ENCODE data around the gene MCU.
A peak's percentile ranks its signal among the peaks of the same experiment; 100 is the strongest.
"Not testable (repeated sequence)": the region's sequence is repeated elsewhere in the genome, so short reads cannot be mapped to it uniquely, and the experiment has no call there.

MCU gene

DNA sequence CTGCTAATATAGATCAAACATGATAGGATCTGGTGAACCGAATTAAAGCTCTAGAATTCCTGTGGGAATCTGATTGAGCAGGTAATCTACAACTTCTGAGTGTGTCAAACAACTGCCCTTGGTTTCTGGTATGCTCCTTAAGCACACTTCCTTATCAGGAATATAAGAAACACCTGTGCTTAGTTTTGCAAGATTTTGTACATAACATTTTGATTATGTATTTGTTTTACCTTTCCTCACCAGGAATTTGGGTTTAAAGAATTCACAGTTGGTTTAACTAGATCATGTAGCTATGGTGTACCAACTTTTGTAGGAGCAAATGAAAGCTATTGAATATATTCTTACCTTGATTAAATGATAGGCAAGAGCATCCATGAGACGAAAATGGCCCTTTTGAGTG is 40.6 kb downstream of the MCU start:
- DNase-seq: no peak

DNA sequence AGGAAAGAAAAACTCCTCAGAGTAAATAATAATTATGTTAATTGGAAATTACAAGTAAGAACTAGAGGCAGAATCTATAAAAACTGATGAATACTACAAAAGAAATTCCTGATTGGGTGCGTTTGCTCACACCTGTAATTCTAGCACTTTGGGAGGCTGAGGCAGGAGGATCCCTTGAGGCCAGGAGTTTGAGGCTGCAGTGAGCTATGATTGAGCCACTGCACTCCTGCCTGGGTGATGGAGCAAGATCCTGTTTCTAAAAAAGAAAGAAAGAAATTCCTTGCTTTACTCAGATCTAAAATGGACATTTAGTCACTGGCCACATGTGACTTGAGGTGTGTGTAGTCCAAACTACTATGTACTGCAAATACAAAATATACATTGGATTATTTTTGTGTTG is 42.0 kb downstream of the MCU start:
- DNase-seq: no peak

DNA sequence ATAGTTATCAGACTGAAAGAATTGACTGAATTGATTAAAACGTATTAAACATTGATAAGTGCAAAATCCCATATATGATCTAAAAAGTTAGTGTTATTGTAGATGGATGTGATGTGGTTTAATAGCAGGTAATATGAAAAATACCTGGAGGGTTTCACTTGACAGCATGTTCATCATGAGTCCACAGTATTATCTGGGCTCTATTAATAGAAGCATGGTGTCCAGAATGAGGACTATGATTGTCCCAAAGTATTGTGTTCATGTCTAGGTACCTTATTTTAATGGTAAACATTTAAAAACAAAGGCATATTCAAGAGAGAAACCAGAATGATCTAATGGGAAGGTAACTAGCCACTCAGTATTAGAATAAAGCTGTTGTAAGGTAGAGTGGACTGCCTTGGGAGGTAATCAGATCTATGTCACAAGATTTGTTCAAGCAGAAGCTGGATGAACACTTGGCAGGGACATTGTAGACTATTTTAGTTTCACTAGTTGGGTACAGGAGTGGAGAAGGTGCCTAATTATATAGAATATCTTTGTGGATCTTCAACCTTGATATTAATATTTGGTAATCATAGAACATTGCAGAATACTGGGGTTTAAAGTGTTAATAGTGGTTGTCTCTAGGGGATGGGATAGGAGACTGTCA is 43.5 kb downstream of the MCU start:
- no peak for DNase-seq

DNA sequence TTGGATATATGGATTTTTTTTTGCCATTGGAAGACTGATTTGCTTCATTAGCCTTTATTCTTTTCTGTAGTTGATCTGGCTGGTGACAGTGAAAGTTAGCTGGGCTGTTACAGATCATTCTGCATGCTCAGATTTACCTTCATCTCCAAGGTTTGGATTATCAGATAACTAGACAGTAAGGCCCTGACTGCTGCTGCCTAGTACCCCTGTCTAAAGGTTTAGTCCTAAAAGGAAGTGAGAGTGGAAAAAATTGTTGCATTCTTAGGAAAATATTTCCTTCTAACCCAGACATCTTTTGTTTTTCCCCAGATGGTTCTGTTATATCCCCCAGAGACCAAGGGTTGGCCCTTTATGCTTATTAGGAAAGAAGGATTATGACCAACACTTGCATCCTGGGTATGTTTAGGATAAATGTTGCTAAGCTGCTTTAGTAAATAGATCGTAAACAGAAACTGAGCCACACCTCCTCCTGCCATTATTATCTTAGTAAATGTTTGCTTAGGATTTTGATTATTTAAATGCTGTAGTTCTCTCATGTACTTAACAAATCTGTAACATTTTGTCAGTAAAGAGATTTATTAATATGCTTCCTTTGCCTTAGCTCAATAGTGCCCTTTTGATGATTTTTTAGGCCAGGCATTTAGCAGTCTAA is 44.4 kb downstream of the MCU start:
- peak; percentile 37 for DNase-seq

- no peak for DNase-seq
These were observed 44.9 kb downstream of the MCU start for GRCh38 chr10:72736828-72737220.

- not testable (repeated sequence) for DNase-seq
These were observed 45.4 kb downstream of the MCU start for GRCh38 chr10:72737357-72737756.

- DNase-seq: no peak
These were observed 46.5 kb downstream of the MCU start for GRCh38 chr10:72738486-72738885.

- DNase-seq: peak; percentile 49
These were observed 48.6 kb downstream of the MCU start for GRCh38 chr10:72740528-72740927.

DNA sequence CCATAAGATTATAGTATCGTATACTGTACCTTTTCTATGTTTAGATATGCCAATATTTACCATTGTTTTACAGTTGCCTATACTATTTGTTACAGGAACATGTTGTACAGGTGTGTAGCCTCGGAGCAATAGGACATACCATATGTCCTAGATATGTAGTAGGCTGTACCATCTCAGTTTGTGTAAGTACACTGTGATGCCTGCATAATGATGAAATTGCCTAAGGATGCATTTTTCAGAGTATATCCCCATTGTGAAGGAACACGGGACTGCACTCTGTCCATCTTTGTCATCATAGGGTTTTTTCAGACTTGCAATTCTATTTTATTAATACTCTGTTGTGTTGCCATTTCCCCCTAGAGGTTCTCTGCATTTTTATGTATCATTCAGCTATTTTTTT is 50.1 kb downstream of the MCU start:
- DNase-seq: no peak

GRCh38 chr10:72742797-72743196 is 50.9 kb downstream of the MCU start:
- no peak for DNase-seq

DNA sequence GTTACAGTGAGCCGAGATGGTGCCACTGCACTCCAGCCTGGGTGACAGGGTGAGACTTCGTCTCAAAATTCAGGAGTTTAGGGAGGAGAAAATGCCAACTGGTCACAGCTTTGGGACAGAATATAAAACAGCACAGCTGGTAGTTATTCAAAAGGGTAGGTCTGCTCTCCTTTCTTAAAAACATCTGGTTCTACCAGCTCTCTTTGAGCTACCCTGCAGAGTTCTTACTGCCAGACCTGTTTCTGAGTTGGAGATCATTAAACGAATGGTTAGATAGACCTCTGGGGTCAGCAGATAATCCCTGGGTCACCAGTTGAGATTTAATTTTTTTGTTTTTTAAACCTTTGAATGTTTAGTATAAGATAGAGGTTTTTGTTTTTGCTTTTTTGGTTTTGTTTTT is 52.6 kb downstream of the MCU start:
- no peak for DNase-seq

GRCh38 chr10:72746426-72747363 is 54.8 kb downstream of the MCU start:
- DNase-seq: peak; percentile 13

GRCh38 chr10:72747521-72747920 is 55.6 kb downstream of the MCU start:
- DNase-seq: no peak

- DNase-seq: peak; percentile 23
These were observed 61.9 kb downstream of the MCU start for GRCh38 chr10:72753760-72754231.

GRCh38 chr10:72754275-72755032 is 62.5 kb downstream of the MCU start:
- no peak for DNase-seq

GRCh38 chr10:72756674-72757385 is 64.9 kb downstream of the MCU start:
- DNase-seq: no peak

DNA sequence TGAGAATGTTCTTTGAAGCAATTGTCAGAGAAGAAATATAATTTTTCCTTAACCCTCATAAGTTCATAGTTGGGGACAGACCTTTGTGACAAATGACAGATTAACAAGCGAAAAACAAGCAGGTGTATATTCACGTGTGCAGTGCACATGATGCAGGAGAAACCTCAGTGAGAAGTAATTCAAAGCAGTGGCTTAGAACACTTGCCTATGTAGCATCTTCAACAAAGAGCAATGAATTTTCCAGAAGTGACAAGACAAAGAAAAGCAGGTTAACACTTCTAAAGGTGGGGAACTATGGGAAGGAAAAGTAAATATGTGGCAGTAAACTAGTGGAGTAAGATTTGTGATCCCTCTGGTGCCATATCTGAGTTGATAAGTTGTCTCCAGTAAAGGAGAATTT is 65.8 kb downstream of the MCU start:
- no peak for DNase-seq

DNA sequence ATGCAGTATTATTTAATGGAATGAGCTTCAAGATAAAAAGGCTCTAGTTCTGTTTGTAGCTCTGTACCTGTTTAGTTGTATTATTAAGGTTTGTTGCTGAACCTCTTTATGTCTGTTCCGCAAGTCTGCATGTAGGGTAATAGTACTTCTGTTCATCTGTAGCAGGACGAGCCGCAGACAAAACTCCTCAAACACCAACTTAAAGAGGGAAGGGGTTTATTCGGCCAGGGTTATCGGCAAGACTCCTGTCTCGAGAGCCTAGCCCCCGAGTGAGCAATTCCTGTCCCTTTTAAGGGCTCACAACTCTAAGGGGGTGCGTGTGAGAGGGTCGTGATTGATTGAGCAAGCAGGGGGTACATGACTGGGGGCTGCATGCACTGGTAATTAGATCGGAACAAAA is 67.0 kb downstream of the MCU start:
- not testable (repeated sequence) for DNase-seq

- no peak for DNase-seq
These were observed 67.6 kb downstream of the MCU start for GRCh38 chr10:72759584-72759983.

DNA sequence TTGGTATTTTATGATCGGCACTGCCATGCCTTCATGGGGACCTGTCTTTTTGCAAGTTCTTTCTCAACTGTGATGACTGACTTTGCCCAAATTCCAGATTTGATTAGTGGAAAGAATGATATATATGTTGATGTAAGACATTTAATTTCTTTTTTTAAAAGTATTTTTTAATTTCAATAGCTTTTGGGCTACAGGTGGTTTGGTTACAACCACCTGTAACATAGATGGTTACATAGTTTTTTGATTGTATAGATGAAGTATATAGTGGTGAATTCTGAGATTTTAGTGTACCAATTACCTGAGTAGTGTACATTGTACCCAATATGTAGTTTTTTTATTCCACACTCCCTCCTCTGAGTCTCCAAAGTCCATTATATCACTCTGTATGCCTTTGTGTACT is 69.6 kb downstream of the MCU start:
- DNase-seq: no peak

- no peak for DNase-seq
These were observed 70.1 kb downstream of the MCU start for GRCh38 chr10:72762042-72762441.

GRCh38 chr10:72763201-72763600 is 71.3 kb downstream of the MCU start:
- DNase-seq: no peak

All from NCI-H69 (cell line).